Measurements from ENCODE around the gene NEK4. TPM values are rescaled to one million over a fixed set of nuclear protein-coding genes. Genes with fewer than 3 reads are reported as not detected.
"Not testable (repeated sequence)": the region's sequence is repeated elsewhere in the genome, so short reads cannot be mapped to it uniquely, and the experiment has no call there.

The NEK4 gene
- polyA plus RNA-seq, 10 donors = 8.6 to 13.6 (median 11.0) TPM

DNA sequence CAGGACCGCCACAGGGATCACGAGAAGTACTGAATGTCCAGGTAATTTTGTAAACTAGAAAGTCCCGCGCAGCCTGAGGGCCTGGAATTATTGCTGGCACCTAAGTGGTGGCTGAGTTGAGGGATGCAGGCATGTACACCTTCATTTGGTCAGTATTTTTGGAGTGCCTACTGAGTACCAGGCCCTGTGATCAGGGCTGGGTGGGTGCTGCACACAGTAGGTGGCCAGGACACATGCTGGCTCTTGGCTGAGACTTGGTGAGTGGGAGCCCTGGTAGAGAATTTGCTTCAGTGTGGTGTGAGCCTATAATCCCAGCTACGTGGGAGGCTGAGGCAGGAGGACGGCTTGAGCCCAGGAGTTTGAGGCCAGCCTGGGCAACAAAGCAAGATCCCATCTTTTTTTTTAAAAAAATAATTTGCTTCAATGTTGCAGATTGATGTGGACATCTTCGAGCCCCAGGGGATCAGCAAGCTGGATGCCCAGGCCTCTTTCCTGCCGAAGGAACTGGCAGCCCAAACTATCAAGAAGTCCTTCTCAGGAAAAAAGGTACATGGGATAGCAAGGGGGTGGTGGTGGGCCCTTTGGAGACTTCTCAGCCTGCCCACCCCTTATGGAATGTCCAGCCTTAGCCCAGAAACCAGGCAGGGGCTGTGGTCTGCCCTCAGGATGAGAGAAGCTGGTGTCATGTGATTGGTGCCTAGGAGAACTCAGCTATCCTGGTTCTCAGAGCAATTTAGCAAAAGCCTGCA, 9.3 kb upstream of the NEK4 start:
- DNase-seq = no peak

DNA sequence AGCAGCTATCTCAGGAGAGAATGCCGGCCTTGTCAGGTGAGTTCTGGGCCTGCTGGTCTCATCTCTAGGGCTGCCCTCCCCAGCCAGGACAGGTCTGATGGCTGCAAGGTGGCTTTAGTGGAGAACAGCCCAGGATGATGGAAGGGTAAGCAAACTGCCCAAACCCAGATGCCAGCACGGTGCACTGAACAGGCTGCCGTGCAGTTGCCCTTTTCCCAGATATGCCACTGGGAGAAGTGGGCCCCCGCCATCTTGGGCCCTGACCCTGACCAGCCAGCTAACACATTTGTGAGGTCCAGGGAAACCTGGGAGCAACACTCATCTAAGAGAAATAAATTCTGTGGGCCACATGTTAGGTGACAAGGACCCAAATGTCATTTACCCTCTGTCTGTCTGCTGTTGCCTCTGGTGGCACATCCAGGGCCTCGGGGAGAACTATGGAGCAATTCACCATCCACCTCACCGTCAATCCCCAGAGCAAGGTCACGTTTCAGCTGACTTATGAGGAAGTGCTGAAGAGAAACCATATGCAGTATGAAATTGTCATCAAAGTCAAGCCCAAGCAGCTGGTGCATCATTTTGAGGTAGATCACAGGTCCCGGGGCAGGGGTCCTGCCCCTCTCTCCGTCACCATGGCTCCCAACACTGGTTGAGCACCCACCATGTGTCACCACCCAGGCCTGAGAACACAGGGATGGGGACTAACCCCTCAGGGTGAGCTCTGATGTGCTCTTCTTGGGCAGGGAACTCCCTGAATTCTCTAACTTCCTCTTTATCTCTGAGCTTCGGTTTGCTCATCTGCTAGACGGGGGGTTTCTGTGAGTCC, 8.5 kb upstream of the NEK4 start:
- DNase-seq = peak in 1 of 3 donors; percentile 24

DNA sequence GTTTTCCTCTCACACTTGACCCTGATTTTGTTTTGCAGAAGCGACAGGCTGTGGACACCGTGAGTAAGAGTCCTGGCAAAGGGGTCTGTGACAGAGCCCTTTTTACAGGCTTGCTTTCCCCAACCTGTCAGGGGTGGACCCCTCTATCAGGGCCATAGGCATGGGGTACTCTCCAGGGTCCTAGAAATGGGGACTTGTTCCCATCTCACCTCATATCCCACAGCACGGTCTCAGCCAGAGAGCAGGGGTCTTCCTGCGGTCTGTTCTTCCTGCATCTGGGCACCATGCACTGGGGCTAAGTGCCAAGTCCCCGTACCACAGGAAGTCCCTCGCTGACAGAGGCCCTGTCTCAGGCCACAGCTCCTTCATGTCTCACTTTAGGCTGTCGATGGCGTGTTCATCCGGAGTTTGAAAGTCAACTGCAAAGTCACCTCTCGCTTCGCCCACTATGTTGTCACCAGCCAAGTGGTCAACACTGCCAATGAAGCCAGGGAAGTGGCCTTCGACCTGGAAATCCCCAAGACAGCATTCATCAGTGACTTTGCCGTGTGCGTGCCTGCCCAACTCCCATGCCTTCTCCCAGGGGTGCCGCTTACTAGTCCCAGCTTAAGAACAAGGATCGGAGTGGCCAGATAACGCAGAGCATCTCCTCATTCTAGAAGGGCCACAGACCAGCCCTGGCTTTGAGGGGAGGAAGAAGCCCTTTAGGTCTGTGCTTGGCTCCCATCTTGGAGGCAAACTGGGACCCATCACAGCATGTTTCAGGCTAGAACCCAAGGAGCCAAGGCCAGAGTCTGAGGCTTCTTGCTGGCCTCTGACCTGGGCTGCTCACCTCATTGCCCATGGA, 7.4 kb upstream of the NEK4 start:
- no peak for DNase-seq

DNA sequence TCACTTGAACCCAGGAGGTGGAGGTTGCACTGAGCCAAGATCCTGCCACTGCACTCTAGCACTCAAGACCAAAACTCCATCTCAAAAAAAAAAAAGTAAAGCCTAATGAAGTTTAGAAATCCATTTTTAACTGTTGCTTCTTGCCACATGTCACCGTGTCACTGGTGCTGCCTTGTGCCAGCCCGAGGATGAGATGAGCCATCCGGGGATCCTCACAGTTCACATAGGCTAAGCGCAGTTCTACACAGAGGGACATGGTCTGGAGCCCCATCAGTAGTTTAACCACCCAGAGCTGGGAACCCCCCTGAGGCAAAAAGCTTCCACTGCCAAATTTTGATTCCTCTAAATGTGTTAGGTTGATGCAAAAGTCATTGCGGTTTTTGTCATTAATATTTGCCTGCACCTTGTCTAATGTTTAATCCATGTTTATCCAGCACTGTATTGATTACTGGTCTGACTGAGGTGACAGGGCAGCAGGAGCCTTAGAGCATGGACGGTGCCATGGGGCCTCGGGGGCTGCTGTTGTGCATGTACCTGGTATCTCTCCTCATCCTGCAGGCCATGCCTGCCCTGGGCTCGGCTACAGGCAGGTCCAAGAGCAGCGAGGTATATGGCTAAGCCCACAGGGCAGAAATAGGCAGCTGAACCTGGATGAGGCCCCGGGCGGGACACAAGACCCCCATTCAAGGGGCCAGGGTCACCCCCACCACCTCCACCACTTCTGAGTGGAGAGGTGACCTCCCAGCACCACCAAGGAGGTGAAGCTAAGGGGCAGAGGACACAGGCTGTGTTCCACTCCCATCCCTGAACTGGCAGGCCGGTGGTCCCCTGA, 6.6 kb upstream of the NEK4 start, which contains the start of gene ITIH1:
TSS of gene ITIH1 (plus strand) at position 473 of the 832 bp plus-strand sequence. CDS start at position 490, 17 bp downstream.
- DNase-seq = no peak

DNA sequence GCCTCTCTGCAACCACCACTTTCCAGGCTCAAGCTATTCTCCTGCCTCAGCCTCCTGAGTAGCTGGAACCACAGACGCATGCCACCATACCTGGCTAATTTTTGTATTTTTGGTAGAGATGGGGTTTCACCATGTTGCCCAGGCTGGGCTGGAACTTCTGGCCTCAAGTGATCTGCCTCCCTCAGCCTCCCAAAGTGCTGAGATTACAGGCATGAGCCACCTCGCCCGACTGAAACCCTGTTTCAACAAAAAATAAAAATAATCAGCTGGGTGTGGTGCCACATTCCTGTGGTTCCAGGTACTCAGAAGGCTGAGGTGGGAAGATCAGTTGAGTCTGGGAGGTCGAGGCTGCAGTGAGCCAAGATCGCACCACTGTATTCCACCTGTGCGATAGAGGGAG, 5.7 kb upstream of the NEK4 start:
- DNase-seq = not testable (repeated sequence)

DNA sequence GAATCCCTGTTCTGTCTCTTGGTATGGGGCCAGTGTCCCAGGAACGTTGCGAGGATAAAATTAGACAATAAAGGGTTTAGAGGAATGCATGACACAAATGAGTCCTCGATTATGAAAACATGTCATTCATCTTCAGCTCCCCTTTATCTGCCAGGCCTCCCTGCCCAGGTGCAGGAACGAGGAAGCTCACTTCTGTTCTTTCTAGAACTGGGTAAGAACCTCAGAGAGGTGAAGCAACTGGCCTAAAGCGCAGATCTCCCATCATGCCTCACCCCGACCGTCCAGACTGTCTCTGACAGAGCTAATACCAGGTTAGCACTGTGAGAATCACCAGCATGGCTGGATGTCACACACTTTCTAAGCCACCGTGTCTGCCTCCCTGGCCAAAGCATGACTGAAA, 5.1 kb upstream of the NEK4 start:
- DNase-seq = no peak

DNA sequence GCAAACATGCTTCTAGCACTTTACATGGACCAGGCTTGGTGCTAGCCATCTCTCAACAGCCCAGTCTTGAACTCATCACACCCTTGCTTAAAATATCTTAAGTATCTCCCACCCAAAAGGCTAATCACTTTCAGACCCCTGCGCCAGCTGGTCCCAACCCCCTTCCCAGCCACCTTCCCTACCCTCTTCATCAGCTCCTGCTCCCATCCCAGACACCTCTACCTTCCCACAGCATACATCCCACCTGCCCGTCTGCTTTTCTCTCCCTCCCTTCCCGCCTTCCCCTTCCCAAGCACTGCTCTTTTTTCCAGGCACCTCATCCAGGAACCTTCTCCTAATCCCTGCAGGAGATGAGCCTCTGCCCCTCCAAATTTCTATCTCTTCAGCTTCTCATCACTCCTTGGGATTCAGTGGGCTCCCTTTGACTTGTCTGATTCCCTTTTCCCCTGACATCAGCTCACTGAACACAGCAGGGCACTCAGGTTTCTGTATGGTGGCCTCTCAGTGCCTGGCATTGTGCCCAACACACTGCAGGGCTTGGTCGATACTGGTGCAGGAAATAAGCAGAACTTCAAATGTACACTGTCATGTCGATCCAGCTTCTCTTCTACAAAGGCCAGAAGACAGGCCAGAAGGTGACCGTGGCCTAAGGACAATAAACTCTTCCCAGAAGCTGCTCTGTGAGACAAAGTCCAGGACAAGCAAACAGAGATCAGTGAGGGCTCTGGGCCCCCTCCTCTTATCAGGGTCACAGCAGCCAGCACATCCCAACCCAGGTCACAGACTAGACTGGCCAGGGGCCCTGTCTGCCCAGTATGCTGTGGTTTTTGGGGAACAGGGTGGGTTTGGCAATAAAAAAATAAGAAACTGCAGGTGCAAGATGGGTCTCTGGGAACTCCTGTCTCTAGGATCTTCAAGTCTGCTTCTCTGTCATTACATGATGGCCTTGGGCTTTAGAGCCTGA, 4.4 kb upstream of the NEK4 start:
- DNase-seq = no peak

DNA sequence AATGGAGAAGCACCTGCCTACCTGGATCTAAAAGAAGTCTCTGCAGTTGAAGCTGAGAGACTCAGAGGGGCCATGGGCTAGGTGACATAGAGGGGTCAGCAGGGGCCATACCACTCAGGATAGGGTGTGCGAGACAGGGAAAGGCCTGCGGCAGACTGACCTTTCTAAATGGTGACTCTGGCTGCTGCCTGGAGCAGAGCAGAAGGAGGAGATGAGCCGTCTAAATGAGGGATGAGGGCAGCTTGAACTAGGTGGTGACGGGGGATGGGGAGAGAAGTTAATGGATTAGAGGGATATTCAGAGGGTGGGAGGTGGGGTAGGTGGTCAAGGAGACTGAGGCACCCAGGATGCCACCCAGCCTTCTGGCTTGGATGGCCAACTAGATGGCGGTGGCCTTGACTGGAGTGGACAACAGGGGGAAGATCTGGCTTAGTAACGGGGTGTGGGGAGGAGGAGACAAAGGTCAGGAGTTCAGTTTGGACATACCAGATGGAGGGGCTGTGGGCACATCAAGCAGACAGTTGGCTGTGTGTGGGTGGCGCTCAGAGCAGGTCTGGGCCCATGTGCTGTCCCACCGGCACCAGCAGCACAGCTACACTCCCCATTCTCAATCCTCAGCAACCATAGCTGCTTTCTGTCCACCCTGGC, 3.5 kb upstream of the NEK4 start:
- no peak for DNase-seq

DNA sequence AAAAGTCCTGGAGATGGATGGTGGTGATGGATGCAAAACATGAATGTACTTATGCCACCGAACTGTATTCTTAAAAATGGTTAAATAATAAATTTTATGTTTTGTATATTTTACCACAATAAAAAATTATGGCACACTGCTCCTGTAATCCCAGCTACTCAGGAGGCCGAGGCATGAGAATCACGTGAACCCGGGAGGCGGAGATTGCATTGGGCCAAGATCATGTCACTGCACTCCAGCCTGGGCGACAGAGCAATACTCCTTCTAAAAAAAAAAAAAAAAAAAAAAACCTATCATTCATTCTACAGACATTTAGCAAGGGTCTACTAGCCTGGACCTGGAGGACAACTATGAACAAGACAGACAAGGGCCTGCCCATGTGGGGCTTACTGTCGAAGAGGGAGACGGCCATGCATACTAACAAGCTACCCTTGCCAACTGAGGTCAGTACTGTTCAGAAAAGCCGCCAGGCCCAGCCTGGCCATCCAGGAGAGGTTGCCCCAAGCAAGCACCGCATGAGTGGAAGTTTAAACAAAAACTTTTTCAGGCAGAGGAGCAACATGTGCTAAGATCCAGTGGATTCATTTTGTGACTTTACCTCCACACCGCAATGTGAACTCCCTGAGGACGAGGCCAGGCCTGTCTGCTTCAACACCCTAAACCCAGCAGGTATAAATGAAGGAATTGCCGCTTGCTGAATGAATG, 2.8 kb upstream of the NEK4 start:
- no peak for DNase-seq

DNA sequence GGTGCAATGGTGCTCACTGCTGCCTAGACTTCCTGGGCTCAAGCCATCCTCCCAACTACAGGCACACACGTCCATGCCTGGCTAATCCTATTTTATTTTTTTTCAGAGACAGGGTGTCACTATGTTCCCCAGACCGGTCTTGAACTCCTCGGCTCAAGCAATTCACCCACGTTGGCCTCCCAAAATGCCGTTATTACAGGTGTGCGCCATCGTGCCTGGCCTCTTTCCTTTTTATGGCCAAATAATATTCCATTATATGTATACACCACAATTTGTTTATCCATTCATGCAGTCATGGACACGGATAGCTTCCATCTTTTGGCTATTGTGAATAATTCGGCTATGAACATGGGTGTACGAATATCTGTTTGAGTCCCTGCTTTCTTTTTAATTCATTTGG, 962 bp upstream of the NEK4 start:
- no peak for DNase-seq

DNA sequence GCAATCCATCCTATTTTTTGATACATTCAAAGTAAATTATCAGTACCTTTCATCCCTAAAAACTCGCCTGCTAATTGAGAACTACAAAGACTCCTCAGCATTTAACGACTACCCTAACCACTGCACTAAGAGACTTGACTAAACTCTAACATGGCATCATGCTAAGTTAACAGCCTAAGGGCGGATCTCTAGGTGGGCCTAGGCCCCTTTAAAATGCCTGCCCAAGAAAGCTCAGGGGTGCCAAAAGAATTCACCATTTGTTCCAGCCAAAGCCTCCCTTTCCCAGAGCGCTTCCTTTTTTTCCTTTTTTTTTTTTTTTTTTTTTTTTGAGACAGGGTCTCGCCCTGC, 568 bp upstream of the NEK4 start:
- no peak for DNase-seq

DNA sequence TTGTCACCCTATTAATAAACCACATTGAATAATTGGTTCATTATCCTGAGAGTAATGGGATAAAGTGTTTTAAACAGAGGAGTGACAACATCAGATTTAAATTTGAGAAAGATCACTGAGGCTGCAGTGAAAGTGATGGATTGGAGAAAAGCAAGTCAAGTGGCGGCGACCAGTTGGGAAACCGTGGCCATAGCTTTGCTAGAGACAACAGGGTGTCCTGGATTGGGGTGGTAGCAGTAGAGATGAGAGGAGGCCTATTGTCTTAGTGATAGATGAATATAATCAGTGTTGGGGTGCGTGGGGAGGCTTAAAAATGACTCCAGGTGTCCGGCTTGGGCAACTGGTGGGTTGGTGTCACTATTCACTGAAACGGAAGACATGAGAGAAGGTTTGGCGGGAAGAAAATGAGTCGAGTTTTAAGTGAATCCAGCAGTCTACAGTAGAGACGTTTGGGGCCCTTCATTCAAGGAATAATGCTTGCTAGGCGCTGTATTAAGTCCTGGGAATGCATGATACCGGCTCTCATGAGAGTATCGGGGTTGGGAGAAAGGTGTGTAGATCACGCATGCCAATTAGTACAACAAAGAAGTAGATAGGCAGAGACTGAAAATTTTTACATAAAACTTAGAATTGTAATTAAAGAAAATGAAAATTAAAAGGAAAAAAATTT, 819 bp downstream of the NEK4 start:
- peak in 1 of 3 donors; percentile 22 for DNase-seq

DNA sequence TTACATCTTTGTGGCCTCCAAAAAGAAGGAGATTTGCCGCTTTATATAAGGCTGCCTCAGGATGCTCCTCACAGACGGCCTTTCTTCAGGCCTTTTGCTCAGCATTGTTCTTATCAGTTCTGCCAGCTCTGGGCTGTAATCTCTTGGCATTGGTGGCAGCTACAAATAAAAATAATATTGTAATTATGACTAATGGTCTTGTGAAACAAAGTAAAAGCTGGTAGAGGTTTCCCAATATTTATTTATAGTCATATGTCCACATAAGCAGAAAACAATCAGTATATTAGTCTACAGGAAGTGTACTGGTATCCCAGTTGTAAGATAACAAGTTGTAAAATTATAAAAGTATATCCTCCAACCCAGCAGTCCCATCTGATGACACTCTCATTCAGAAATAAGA, 7.3 kb downstream of the NEK4 start:
- DNase-seq = no peak

DNA sequence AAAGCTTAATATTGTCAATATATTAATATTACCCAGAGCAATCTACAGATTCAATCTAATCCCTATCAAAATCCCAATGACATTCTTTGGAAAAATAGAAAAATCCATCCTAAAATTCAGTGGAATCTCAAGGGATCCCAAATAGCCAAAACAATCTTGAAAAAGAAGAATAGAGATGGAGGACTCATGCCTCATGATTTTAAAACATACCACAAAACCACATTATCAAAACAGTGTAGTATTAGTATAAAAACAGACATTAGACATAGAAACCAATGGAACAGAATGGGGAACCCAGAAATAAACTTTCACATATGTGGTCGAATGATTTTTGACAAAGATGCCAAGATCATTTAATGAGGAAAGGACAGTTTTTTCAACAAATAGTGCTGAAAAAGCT, 14.6 kb downstream of the NEK4 start:
- DNase-seq = no peak

DNA sequence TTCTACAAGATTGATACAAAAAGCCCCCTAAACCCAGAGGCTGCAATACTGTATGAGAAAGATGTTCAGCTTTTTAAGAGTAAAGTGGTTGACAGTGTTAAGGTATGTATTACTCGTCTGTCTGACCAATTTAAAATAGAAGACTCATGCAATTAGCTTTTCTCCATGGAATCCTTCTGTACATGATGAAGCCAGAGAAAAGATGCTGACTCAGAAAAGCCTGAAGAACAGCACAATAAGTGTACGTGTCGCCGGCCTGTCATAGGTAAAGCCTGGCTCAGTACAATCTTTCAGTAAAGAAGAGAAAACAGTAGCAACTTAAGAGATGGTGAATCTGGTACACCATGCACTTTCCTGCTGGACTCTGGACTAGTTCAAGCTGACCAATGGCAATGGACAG, 16.4 kb downstream of the NEK4 start:
- no peak for DNase-seq

DNA sequence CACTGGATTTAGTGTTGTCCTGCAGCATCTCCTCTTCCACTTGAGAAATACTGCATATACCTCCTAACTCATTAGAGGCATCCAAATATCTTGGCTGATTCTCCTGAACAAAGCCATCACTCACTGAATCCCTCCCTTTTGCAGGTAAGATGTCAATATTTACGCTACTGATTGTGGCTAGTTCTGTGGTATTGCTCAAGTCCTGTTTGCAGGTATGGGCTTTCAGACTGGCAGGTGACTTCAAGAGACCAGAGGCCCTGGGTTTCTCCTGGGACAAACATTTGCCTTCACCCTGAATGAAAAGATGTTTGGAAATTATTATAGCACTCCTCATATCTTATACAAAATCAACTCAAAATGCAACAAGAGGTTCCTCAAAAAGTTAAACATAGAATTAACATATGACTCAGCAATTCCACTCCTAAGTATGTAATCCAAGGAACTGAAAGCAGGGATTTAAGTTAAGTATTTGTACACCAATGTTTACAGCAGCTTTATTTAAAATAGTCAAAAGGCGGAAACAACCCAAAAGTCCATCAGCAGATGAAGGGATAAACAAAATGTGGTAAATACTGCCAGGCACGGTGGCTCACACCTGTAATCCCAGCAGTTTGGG, 18.6 kb downstream of the NEK4 start:
- DNase-seq = no peak

DNA sequence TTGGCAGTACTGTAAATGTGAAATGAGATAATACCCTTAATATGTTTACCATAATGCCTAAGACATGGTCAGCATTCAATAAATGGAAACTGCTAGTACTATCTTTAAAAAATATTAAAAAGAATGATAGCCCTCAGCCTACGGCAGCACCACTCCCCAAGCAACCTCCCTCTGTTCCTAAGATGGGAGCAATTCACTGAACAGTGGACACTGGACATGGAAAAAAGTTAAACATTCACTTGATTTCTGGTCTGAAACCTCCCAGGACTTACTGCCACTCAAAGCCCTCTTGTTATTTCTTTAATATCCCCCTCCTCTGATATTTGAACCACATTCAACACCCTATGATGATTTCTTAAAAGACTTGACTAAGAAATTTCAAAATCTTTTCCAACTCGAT, 27.0 kb downstream of the NEK4 start:
- no peak for DNase-seq

DNA sequence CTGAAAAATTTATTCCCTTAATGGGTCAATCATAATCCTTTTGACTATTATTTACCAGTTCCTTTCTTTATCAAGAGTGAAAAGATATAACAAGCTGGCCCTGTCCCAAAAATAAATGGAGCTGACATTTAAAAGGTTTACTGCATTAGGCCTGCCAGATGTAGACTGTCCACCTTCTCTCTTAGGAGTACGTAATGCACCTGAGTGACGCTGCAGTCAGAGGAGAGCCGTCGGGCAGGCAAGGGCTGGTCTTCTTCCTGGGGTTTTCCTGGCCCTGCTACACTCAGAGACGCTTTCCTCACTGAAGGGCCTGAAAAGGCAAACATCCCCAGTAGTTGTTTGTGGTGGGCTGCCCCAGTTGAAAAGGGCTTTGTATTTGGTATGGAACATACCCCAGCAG, 27.6 kb downstream of the NEK4 start:
- no peak for DNase-seq

Measured in muscle of back (tissue), 11 donors.